Liver (tissue), 9 donors: ENCODE data around the gene TRIM63. TPM values are rescaled to one million over a fixed set of nuclear protein-coding genes. Genes with fewer than 3 reads are reported as not detected.

Source experiments
- DNase-seq: peaks from one replicate; pipeline ENCODE4 v3.0.0-alpha.2; 2017; ENCODE audit warnings: low spot score
- H3K27ac ChIP-seq, 2 donors: one replicate each; pipeline ENCODE4 v1.7.0; 2013; ENCODE audit warnings: inconsistent platforms in 2 of 2, low read length in 2 of 2, control low read depth in 1 of 2, low read depth in 1 of 2, mild to moderate bottlenecking in 1 of 2
- H3K27me3 ChIP-seq, 4 donors: one replicate each; pipeline versions ENCODE4 v1.6.1 to v1.7.0; 2013; ENCODE audit warnings: low read length in 3 of 4, inconsistent platforms in 1 of 4, mild to moderate bottlenecking in 1 of 4, moderate library complexity in 1 of 4; ENCODE audit not compliant: control insufficient read depth in 4 of 4, insufficient read depth in 4 of 4
- H3K36me3 ChIP-seq, 4 donors: one replicate each; pipeline versions ENCODE4 v1.6.1 to v1.7.0; 2013; ENCODE audit warnings: low read length in 3 of 4, mild to moderate bottlenecking in 3 of 4, low read depth in 1 of 4, moderate library complexity in 1 of 4; ENCODE audit not compliant: control insufficient read depth in 4 of 4, insufficient read depth in 3 of 4
- H3K4me1 ChIP-seq, 4 donors: one replicate each; pipeline versions ENCODE4 v1.6.1 to v1.7.0; 2013; ENCODE audit warnings: low read length in 3 of 4, mild to moderate bottlenecking in 3 of 4, moderate library complexity in 1 of 4; ENCODE audit not compliant: control insufficient read depth in 4 of 4, insufficient read depth in 4 of 4
- H3K4me3 ChIP-seq, 3 donors: one replicate each; pipeline versions ENCODE4 v1.6.1 to v1.7.0; 2013; ENCODE audit warnings: low read length in 3 of 3, control low read depth in 1 of 3, low read depth in 1 of 3, mild to moderate bottlenecking in 1 of 3
- H3K9ac ChIP-seq, 2 donors: one replicate each; pipeline ENCODE4 v1.7.0; 2013; ENCODE audit warnings: low read length in 2 of 2, mild to moderate bottlenecking in 2 of 2, moderate library complexity in 2 of 2, control low read depth in 1 of 2, low read depth in 1 of 2
- H3K9me3 ChIP-seq, 4 donors: one replicate each; pipeline versions ENCODE4 v1.6.1 to v1.7.0; 2013; ENCODE audit warnings: low read length in 3 of 4; ENCODE audit not compliant: control insufficient read depth in 4 of 4
- ATF3 ChIP-seq: IDR thresholded peaks from 2 replicates; pipeline ENCODE4 v1.6.1; 2016; ENCODE audit warnings: antibody characterized with exemption
- CTCF ChIP-seq: fragments of 150-350 bp; IDR thresholded peaks from 2 replicates; pipeline ENCODE4 v1.5.1; 2017; ENCODE audit warnings: improper control_type of control experiment, low read depth, low read length; ENCODE audit not compliant: missing input control
- EGR1 ChIP-seq, 2 donors: IDR thresholded peaks; 2 replicates each; pipeline ENCODE4 v1.6.1; 2016 to 2018; ENCODE audit warnings: antibody characterized with exemption in 2 of 2, low read depth in 2 of 2
- FOXA1 ChIP-seq: IDR thresholded peaks from 2 replicates; pipeline ENCODE4 v1.6.1; 2016; ENCODE audit warnings: antibody characterized with exemption
- FOXA2 ChIP-seq: IDR thresholded peaks from 2 replicates; pipeline ENCODE4 v1.6.1; 2016; ENCODE audit warnings: antibody characterized with exemption
- GABPA ChIP-seq, 2 donors: IDR thresholded peaks in 1 of 2; conservative IDR thresholded peaks in 1 of 2; 2 replicates each; pipeline ENCODE4 v1.6.1; 2016; ENCODE audit warnings: antibody characterized with exemption in 2 of 2, mild to moderate bottlenecking in 1 of 2, moderate library complexity in 1 of 2
- HNF4A ChIP-seq, 2 donors: conservative IDR thresholded peaks; 2 replicates each; pipeline ENCODE4 v1.6.1; 2016; ENCODE audit warnings: antibody characterized with exemption in 2 of 2, mild to moderate bottlenecking in 2 of 2
- HNF4G ChIP-seq: IDR thresholded peaks from 2 replicates; pipeline ENCODE4 v1.6.1; 2016; ENCODE audit warnings: antibody characterized with exemption
- JUND ChIP-seq, 2 donors: IDR thresholded peaks; 2 replicates each; pipeline ENCODE4 v1.6.1; 2016; ENCODE audit warnings: antibody characterized with exemption in 2 of 2
- MAX ChIP-seq: IDR thresholded peaks from 2 replicates; pipeline ENCODE4 v1.6.1; 2016; ENCODE audit warnings: antibody characterized with exemption
- NR2F2 ChIP-seq: IDR thresholded peaks from 2 replicates; pipeline ENCODE4 v1.6.1; 2016; ENCODE audit warnings: antibody characterized with exemption
- RAD21 ChIP-seq, 2 donors: IDR thresholded peaks; 2 replicates each; pipeline ENCODE4 v1.6.1; 2016; ENCODE audit warnings: antibody characterized with exemption in 2 of 2, mild to moderate bottlenecking in 2 of 2
- REST ChIP-seq: IDR thresholded peaks from 2 replicates; pipeline ENCODE4 v1.6.1; 2016; ENCODE audit warnings: antibody characterized with exemption, mild to moderate bottlenecking
- RXRA ChIP-seq, 2 donors: IDR thresholded peaks; 2 replicates each; pipeline ENCODE4 v1.6.1; 2017 to 2018; ENCODE audit warnings: antibody characterized with exemption in 2 of 2, mild to moderate bottlenecking in 1 of 2
- SP1 ChIP-seq: IDR thresholded peaks from 2 replicates; pipeline ENCODE4 v1.6.1; 2018; ENCODE audit warnings: antibody characterized with exemption, mild to moderate bottlenecking
- TAF1 ChIP-seq: conservative IDR thresholded peaks from 2 replicates; pipeline ENCODE4 v1.6.1; 2016; ENCODE audit warnings: antibody characterized with exemption, mild to moderate bottlenecking
- YY1 ChIP-seq: IDR thresholded peaks from 2 replicates; pipeline ENCODE4 v1.6.1; 2016; ENCODE audit warnings: antibody characterized with exemption, mild to moderate bottlenecking
- ZBTB33 ChIP-seq: IDR thresholded peaks from 2 replicates; pipeline ENCODE4 v1.6.1; 2016; ENCODE audit warnings: antibody characterized with exemption
- WGBS: extraction: QIAGEN DNeasy Blood & Tissue Kit; methylation state at CpG from one replicate; pipeline ENCODE4 v1.1.7; 2013; 5-methylcytosine and 5-hydroxymethylcytosine counted together
- polyA plus RNA-seq, 2 donors: library from polyadenylated mRNA; stranded (reverse) in 1 of 2; unstranded in 1 of 2; fragments of 200-250 nt in 1 of 2; fragments of >200 nt in 1 of 2; fragmentation: Nextera tagmentation in 1 of 2; extraction: Ambion mirVana in 1 of 2; gene quantifications; one replicate each; pipeline versions ENCODE4 v1.2.1 to v1.2.3, GENCODE V29; 2013 to 2015
- total RNA-seq, 2 donors: library from RNA; depleted of rRNA; stranded (reverse); fragments of >200 nt; gene quantifications; one replicate each; pipeline ENCODE4 v1.2.3, GENCODE V29; 2014
- donor health status: healthy.
- donor health status: healthy.
- donor health status: healthy.
- donor health status: healthy.
- donor health status: healthy.

TRIM63 gene
- total and polyA plus RNA-seq, 4 donors: 0.03 TPM; not detected in 3

- H3K9me3 ChIP-seq: no peaks in the 10 kb centered on the region
- no peaks in the 10 kb centered on the region for H3K36me3 ChIP-seq
- 83% methylated on average over 6 of the region's 6 CpGs for WGBS
- no peak overlapping the region for H3K27ac ChIP-seq
- TF ChIP-seq RAD21 (IDR thresholded peaks at IDR 0.05): no peak
- no peak for TF ChIP-seq HNF4G
- no peak for TF ChIP-seq SP1
- TF ChIP-seq ATF3: no peak
- no peak for TF ChIP-seq FOXA1
- no peak for TF ChIP-seq REST
- TF ChIP-seq CTCF: no peak
- no peak for TF ChIP-seq TAF1
- no peak for TF ChIP-seq NR2F2
- TF ChIP-seq JUND (IDR thresholded peaks at IDR 0.05): no peak
- TF ChIP-seq ZBTB33: no peak
- TF ChIP-seq EGR1 (IDR thresholded peaks at IDR 0.05; ENCODE audit: low read depth in 2 of 2): no peak
- no peak for TF ChIP-seq GABPA (IDR thresholded peaks at IDR 0.05 in 1 of 2, conservative IDR thresholded peaks at IDR 0.05 in 1 of 2)
- TF ChIP-seq RXRA (IDR thresholded peaks at IDR 0.05): no peak
- TF ChIP-seq FOXA2: no peak
- no peak for TF ChIP-seq MAX
- no peak for TF ChIP-seq HNF4A (conservative IDR thresholded peaks at IDR 0.05)
- TF ChIP-seq YY1: no peak
- peaks cover 0 to 10% (median 3%) of the 10 kb centered on the region in 4 donors for H3K4me1 ChIP-seq
- H3K9ac ChIP-seq: no peak overlapping the region
- DNase-seq: no peak
- no peak overlapping the region for H3K4me3 ChIP-seq
- no peaks in the 10 kb centered on the region for H3K27me3 ChIP-seq
Measured at GRCh38 chr1:26016953-26017545, 50.4 kb downstream of the TRIM63 start.
